ENCODE measurements around the gene TBPL1. TPM values are rescaled to one million over a fixed set of nuclear protein-coding genes. Genes with fewer than 3 reads are reported as not detected.
A peak's percentile ranks its signal among the peaks of the same experiment; 100 is the strongest.
"Not testable (repeated sequence)": the region's sequence is repeated elsewhere in the genome, so short reads cannot be mapped to it uniquely, and the experiment has no call there.

Gene TBPL1
- total and polyA plus RNA-seq, 9 of the 15 experiments (the other 6 are each of a cell fraction or from before 2014, with no cell fraction given): 78.1 to 152 (median 107) TPM

- Histone ChIP-seq H3K4me1 (replicated peaks in 1 of 2; ENCODE audit: control insufficient read depth in 2 of 2, insufficient read depth in 2 of 2, low read length in 2 of 2) (peaks cover 18 to 41% of the 10 kb centered on the region in 2 experiments; a peak in 4 of 5 replicates), H3K36me3 (ENCODE audit: control insufficient read depth, insufficient read depth, low read length) (peaks cover 53% of the 10 kb centered on the region; the same call in 1 of the 3 replicates), H3K79me2 (ENCODE audit: control insufficient read depth, insufficient read depth, low read length) (peaks cover 98% of the 10 kb centered on the region)
- CTCF ChIA-PET (ENCODE audit: low intra/inter-chr PET ratio); DNase-seq (ENCODE audit: extremely low read depth in 1 of 4, low spot score in 3 of 4); H3K27me3 ChIP-seq (ENCODE audit: control insufficient read depth in 2 of 2, insufficient read depth in 2 of 2, low read length in 2 of 2); H3K4me3 ChIP-seq; in situ Hi-C loops (cut with MboI); FAIRE-seq; BruUV-seq (replicated peaks); H3K9me1 ChIP-seq (ENCODE audit: control insufficient read depth, insufficient read depth, low read length); H4K20me1 ChIP-seq (replicated peaks; ENCODE audit: control insufficient read depth, insufficient read depth, low read length); H3K9ac ChIP-seq (ENCODE audit: insufficient read depth in 1 of 2, low read depth in 2 of 2, low read length in 2 of 2); H2AFZ ChIP-seq (ENCODE audit: low read depth, low read length); H3K27ac ChIP-seq (ENCODE audit: extremely low read depth, low read depth, low read length); H3K9me3 ChIP-seq (replicated peaks; ENCODE audit: control insufficient read depth, insufficient read depth, low read depth, low read length); H3K4me2 ChIP-seq (ENCODE audit: insufficient read depth, low read length); intact Hi-C loops (cut with micrococcal nuclease); TF ChIP-seq ATF3 (CRISPR knock-in tag; conservative IDR thresholded peaks at IDR 0.05): not testable (repeated sequence)
- POLR2A ChIA-PET: interaction anchor here (0.5 to 2.3 kb wide), 4 partner anchors 10 to 897 kb away, joined by 3 to 11 read pairs (median 4); no protein-coding TSS in a partner anchor
- 82% methylated on average over 8 of the region's 8 CpGs for WGBS (ENCODE audit: insufficient coverage, low coverage, missing lambda C conversion rate)
- peak; percentile 34; the same call in 1 of the 2 replicates for TF ChIP-seq ATF3 (IDR thresholded peaks at IDR 0.05)
- TF ChIP-seq TEAD1 (CRISPR knock-in tag; IDR thresholded peaks at IDR 0.05): 0 out of 4 replicates have a peak, but pooled peaks of 1 of the 2 experiments have one; percentile 33
- TF ChIP-seq DPF2 (IDR thresholded peaks at IDR 0.05): 0 out of 2 replicates have a peak, but pooled peaks have one; percentile 10
- TF ChIP-seq ZNF384 (IDR thresholded peaks at IDR 0.05; ENCODE audit: low read depth, low read length): peak; percentile 39; the same call in 1 of the 2 replicates
- TF ChIP-seq SMARCE1 (IDR thresholded peaks at IDR 0.05): 0 out of 2 replicates have a peak, but pooled peaks have one; percentile 11
- peak; percentile 4; the same call in 2 of the 3 replicates for ATAC-seq
These were observed 14.8 kb downstream of the TBPL1 start for GRCh38 chr6:133967835-133968234.

Measured in K562 (cell line).